Mesodermal cell (in vitro differentiated cells): Measurements from ENCODE around the gene CCDC15.

Experiments
- H3K27ac ChIP-seq: 2 replicates; pipeline ENCODE4 v1.7.0; 2013; ENCODE audit warnings: mild to moderate bottlenecking, low read depth, low read length, moderate library complexity; ENCODE audit not compliant: severe bottlenecking
- H3K36me3 ChIP-seq: 2 replicates; pipeline ENCODE4 v1.7.1; 2013; ENCODE audit warnings: mild to moderate bottlenecking, low read length, moderate library complexity; ENCODE audit not compliant: control insufficient read depth, insufficient read depth
- H3K4me1 ChIP-seq: one replicate; pipeline ENCODE4 v1.7.1; 2013; ENCODE audit warnings: mild to moderate bottlenecking, low read length; ENCODE audit not compliant: insufficient read depth, control insufficient read depth, poor library complexity, severe bottlenecking
- H3K4me3 ChIP-seq: 2 replicates; pipeline ENCODE4 v1.7.0; 2013; ENCODE audit warnings: low read length, control low read depth, mild to moderate bottlenecking; ENCODE audit not compliant: insufficient read depth, poor library complexity, severe bottlenecking; ENCODE audit errors: extremely low read depth
- H3K9me3 ChIP-seq: 2 replicates; pipeline ENCODE4 v1.7.1; 2013; ENCODE audit warnings: mild to moderate bottlenecking, low read length, moderate library complexity; ENCODE audit not compliant: control insufficient read depth
- WGBS, 2 experiments: methylation state at CpG; one replicate each; pipeline ENCODE4 v1.1.5; 2013; ENCODE audit warnings: missing lambda C conversion rate in 2 of 2; ENCODE audit not compliant: insufficient coverage in 2 of 2; 5-methylcytosine and 5-hydroxymethylcytosine counted together

Gene CCDC15

DNA sequence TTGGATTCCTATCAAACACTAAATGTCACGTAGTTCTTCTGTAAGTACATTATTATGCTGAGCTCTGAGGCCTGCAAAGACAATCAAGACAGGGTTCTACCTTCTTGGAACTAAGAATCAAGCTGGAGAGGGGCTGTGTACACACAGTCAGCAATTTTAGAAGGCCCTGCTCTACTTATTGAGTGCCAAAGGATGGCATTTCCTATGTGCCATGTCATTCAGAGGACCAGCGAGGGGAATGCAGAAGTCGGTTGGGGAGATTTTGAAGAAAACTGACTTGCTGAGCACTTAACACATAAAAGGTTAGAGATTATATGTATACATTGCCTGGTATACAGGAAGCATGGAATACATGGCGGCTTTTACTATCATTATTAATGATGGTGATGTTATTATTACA, 114.4 kb downstream of the CCDC15 start:
- no peaks in the 10 kb centered on the region for H3K9me3 ChIP-seq
- WGBS, 2 experiments: 94 to 100% methylated on average over 1 to 2 of the region's 4 CpGs
- H3K27ac ChIP-seq: no peak overlapping the region
- H3K4me1 ChIP-seq: peaks cover 13% of the 10 kb centered on the region
- H3K36me3 ChIP-seq: no peaks in the 10 kb centered on the region
- H3K4me3 ChIP-seq: no peak overlapping the region

GRCh38 chr11:125069008-125069407, 115.0 kb downstream of the CCDC15 start:
- Histone ChIP-seq H3K9me3 (no peaks in the 10 kb centered on the region), H3K4me1 (peaks cover 11% of the 10 kb centered on the region), H3K36me3 (no peaks in the 10 kb centered on the region), H3K27ac (no peak overlapping the region), H3K4me3 (no peak overlapping the region)
- no CpG with 5 or more reads among the region's 4 CpGs for WGBS, 2 experiments

DNA sequence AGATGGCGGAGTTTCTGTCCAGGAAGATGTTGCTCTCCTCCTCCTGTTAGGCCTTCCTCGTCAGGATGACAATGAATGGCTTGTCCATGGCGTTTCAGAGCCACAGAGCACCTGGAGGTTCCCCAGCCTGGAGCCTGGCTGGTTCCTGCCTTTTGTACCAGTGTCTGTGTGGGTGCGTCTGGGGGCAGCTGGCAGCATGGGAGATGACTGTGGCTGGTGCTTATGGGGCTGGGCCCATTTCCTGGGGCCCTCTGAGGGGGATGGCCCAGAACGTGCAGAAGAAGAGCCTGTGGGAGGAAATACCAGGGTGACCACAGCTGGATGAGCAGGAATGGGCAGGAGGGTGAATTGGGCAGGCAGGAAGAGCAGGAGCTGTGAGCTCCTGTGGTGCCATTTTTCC, 115.8 kb downstream of the CCDC15 start:
- Histone ChIP-seq H3K27ac (no peak overlapping the region), H3K36me3 (no peaks in the 10 kb centered on the region), H3K4me3 (no peak overlapping the region), H3K4me1 (peaks cover 9% of the 10 kb centered on the region), H3K9me3 (no peaks in the 10 kb centered on the region)
- 83 to 91% methylated on average over 4 to 5 of the region's 5 CpGs for WGBS, 2 experiments

DNA sequence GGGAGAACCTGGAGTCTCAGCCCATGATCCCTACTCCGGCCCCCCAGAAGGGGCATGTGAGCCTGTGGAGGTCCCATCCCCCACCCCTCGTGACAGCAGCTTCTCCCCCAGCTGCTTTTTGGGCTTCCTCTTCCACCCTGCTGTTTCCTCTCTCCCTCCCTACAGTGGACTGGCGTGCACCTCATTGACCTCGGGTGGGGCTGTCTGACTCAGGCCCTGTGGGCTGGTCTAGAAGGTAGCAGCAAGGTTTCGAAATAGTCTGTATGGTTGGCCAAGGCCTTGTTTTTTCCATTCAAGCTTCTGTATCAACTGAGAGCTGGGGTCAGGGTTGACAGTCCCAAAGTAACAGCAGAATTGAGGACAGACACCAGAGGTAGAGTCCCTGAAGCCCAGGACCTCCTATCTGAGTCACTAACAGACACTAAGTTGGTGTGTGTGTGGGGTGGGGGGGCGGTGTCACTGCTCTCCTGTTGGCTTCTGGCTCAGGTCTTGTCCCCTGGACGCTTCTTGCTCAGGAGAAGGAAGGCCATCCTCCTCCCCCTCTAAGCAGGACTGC, 116.8 kb downstream of the CCDC15 start:
- H3K4me1 ChIP-seq: peaks cover 9% of the 10 kb centered on the region
- 86 to 90% methylated on average over 1 to 5 of the region's 7 CpGs for WGBS, 2 experiments
- no peaks in the 10 kb centered on the region for H3K9me3 ChIP-seq
- H3K36me3 ChIP-seq: no peaks in the 10 kb centered on the region
- H3K4me3 ChIP-seq: no peak overlapping the region
- no peak overlapping the region for H3K27ac ChIP-seq

- Histone ChIP-seq H3K4me3 (no peak overlapping the region), H3K36me3 (no peaks in the 10 kb centered on the region), H3K4me1 (peaks cover 9% of the 10 kb centered on the region), H3K9me3 (no peaks in the 10 kb centered on the region), H3K27ac (no peak overlapping the region)
- 55 to 58% methylated on average over 5 of the region's 5 CpGs for whole genome bisulfite sequencing, 2 experiments
Observed at GRCh38 chr11:125071435-125071834, 117.4 kb downstream of the CCDC15 start.

DNA sequence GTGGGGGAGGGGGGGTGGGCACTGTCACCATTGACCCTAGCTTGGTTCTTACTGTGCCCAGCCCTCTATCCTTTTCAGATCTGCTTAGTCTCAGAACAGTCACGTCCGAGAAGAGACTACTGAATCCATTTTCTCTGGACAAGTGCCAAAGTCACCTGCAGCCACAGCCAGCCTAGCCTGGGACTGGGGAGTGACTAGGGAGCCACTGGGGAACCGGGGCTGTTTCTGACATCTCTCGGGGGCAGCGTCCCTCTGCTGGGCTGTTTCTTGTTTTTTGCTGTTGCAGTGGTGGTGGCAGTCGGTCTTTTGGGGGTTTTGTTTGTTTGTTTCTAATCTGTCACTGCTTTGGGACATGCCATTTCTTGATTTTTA, 117.8 kb downstream of the CCDC15 start:
- Histone ChIP-seq H3K36me3 (no peaks in the 10 kb centered on the region), H3K9me3 (no peaks in the 10 kb centered on the region), H3K4me3 (no peak overlapping the region), H3K4me1 (peaks cover 9% of the 10 kb centered on the region), H3K27ac (no peak overlapping the region)
- WGBS, 2 experiments: 85 to 96% methylated on average over 5 of the region's 6 CpGs

- Histone ChIP-seq H3K36me3 (no peaks in the 10 kb centered on the region), H3K9me3 (no peaks in the 10 kb centered on the region), H3K4me1 (peaks cover 9% of the 10 kb centered on the region), H3K27ac (no peak overlapping the region), H3K4me3 (no peak overlapping the region)
- 82 to 92% methylated on average over 8 to 9 of the region's 12 CpGs for WGBS, 2 experiments
Observed at GRCh38 chr11:125072218-125072960, 118.4 kb downstream of the CCDC15 start.

- Histone ChIP-seq H3K36me3 (no peaks in the 10 kb centered on the region), H3K4me1 (peaks cover 9% of the 10 kb centered on the region), H3K9me3 (no peaks in the 10 kb centered on the region), H3K27ac (no peak overlapping the region), H3K4me3 (no peak overlapping the region)
- WGBS, 2 experiments: 91 to 93% methylated on average over 10 to 11 of the region's 12 CpGs
Observed at GRCh38 chr11:125072961-125073590, 119.1 kb downstream of the CCDC15 start.

DNA sequence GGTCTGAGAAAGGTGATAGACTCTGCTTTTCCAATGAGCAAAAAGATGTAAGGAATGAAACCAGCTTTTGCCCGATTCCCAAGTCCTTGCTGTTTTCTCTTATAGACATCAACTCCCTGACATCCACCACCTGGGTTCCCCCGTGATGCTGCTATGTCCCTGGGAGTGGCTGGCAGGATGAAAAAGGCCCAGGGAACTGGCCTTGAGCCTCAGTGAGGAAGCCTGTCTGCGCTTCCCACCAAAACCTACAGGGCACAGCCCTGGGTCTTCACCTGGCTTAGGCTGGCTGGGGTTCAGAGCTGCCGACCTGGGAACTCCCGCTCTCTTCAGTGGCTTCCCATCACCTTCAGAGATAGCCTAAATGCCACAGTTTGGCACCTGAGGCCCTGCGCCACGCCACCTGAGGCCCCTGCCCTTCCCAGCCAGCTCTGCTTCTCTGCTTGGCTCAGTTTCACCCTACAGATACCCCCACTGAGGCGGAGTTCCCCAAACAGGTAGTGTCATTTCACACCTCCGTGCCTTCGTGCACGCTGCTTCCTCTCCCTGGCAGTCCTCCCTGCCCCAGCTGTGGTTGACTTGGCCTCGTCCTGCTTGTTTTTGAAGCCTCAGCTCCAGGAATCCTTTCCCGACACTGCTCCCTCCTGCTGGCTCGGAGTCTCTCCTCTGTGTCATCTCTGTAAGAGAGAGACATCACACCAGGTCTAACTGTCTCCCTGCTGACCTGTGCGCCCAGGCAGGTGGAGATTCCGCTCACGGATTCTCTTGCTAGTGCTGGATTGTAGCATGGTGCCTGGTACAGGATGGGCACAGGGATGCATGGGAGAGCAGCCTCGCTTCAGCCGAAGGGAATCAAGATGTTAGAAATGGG, 119.8 kb downstream of the CCDC15 start:
- Histone ChIP-seq H3K9me3 (no peaks in the 10 kb centered on the region), H3K36me3 (no peaks in the 10 kb centered on the region), H3K4me1 (peaks cover 9% of the 10 kb centered on the region), H3K27ac (no peak overlapping the region), H3K4me3 (no peak overlapping the region)
- WGBS, 2 experiments: 88 to 89% methylated on average over 16 to 19 of the region's 19 CpGs

DNA sequence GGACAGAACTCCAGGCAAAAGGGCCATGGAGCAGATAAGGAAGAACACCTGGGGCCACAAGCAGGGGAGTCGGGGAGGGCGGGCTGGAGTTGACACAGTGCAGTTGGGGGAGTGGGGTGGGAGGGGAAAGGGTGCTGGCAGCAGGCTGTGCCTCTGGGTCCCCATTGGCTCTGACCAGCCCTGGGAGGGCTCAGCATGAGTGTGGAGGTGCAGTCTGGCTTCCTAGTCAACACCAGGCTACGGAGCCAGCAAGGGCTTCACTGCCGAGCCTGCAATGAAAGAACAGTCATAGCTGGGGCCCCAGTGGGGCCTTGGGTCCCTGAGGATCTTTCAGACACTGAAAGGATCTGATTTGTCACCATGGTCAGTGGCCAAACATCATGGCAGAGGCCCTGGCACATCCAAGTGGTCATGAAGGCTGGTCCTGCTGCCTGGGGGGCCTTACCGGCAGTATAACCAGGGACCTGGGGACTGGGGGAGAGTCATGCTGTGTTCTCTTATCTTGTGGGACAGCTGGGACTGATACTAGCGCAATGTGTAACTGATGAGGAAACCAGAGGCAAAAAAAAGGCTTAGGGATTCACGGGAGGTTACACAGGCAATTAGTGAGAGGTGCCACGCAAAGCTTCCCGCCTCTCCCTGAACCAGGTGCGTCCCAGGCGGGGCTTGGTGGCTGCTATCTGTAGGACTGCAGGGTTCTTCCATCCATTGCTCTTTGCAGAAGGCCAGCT, 120.7 kb downstream of the CCDC15 start:
- no peak overlapping the region for H3K27ac ChIP-seq
- H3K36me3 ChIP-seq: no peaks in the 10 kb centered on the region
- no peaks in the 10 kb centered on the region for H3K9me3 ChIP-seq
- 87 to 92% methylated on average over 11 of the region's 11 CpGs for WGBS, 2 experiments
- H3K4me3 ChIP-seq: no peak overlapping the region
- H3K4me1 ChIP-seq: peaks cover 9% of the 10 kb centered on the region
